ENCODE measurements around the gene ITPRID1. TPM values are rescaled to one million over a fixed set of nuclear protein-coding genes. Genes with fewer than 3 reads are reported as not detected.

ITPRID1 gene
- total RNA-seq, 4 donors from 2014 or later: 0.49 TPM; not detected in 3

DNA sequence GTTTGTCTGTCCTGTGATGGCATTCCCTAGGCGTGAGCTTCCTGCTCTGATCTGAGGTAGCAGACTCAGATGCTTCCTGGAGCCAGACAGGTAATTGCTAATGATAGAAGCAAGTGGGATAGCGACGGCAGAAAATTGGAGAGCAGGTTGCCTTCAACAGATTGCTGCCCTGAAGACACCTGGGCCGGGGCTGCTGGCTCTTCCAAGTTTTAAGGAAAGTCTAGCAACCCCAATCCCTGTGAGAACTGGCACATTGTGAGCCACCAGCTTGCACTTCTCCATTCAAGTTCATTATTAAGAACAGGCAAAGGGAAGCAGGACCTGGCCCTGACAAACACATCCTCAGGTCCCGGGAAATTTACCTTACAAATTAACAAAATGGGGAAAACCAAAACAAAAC lies 50.8 kb downstream of the ITPRID1 start:
- H3K9me3 ChIP-seq: no peaks in the 10 kb centered on the region
- ATAC-seq: no peak
- no peaks in the 10 kb centered on the region for H3K4me1 ChIP-seq
- H3K27me3 ChIP-seq: no peaks in the 10 kb centered on the region
- TF ChIP-seq, protein P1, sequence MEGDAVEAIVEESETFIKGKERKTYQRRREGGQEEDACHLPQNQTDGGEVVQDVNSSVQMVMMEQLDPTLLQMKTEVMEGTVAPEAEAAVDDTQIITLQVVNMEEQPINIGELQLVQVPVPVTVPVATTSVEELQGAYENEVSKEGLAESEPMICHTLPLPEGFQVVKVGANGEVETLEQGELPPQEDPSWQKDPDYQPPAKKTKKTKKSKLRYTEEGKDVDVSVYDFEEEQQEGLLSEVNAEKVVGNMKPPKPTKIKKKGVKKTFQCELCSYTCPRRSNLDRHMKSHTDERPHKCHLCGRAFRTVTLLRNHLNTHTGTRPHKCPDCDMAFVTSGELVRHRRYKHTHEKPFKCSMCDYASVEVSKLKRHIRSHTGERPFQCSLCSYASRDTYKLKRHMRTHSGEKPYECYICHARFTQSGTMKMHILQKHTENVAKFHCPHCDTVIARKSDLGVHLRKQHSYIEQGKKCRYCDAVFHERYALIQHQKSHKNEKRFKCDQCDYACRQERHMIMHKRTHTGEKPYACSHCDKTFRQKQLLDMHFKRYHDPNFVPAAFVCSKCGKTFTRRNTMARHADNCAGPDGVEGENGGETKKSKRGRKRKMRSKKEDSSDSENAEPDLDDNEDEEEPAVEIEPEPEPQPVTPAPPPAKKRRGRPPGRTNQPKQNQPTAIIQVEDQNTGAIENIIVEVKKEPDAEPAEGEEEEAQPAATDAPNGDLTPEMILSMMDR (IDR thresholded peaks at IDR 0.05): no peak
- TF ChIP-seq POLR2A (IDR thresholded peaks at IDR 0.05) (no peak), EP300 (IDR thresholded peaks at IDR 0.05) (no peak)
- 67 to 73% methylated on average over 1 to 4 of the region's 5 CpGs for WGBS, 2 donors (ENCODE audit: low coverage in 1 of 2)
- no peaks in the 10 kb centered on the region for H3K36me3 ChIP-seq
- H3K27ac ChIP-seq: no peak overlapping the region
- H3K4me3 ChIP-seq: no peak overlapping the region

DNA sequence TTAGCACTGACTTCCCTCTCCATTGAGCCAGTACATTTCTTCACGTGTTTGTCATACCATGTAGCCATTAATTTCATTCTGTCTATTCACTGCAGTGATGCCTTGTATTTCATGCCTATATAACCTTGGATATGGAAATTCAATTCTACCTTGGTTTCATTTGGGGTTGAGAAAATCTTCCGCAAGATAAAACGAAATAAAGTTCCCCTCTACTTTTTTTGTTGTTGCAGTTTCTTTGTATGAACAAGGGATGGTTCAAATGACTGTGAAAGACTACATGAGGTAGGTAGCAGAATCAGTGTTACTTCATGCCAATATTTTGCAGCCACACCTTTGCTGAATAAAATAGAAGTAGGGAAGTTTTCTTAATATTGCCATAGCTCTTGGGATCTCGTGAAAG lies 55.6 kb downstream of the ITPRID1 start:
- Histone ChIP-seq H3K36me3 (no peaks in the 10 kb centered on the region), H3K27ac (no peak overlapping the region), H3K4me1 (no peaks in the 10 kb centered on the region), H3K27me3 (peaks cover 4% of the 10 kb centered on the region), H3K9me3 (no peaks in the 10 kb centered on the region), H3K4me3 (no peak overlapping the region)
- no peak for ATAC-seq
- 67 to 95% methylated on average over 4 of the region's 4 CpGs for WGBS, 2 donors (ENCODE audit: low coverage in 1 of 2)
- no peak for TF ChIP-seq EP300 (IDR thresholded peaks at IDR 0.05)
- TF ChIP-seq POLR2AphosphoS5 (IDR thresholded peaks at IDR 0.05): no peak
- no peak for TF ChIP-seq POLR2A (IDR thresholded peaks at IDR 0.05)
- TF ChIP-seq, protein P1 (IDR thresholded peaks at IDR 0.05): no peak

DNA sequence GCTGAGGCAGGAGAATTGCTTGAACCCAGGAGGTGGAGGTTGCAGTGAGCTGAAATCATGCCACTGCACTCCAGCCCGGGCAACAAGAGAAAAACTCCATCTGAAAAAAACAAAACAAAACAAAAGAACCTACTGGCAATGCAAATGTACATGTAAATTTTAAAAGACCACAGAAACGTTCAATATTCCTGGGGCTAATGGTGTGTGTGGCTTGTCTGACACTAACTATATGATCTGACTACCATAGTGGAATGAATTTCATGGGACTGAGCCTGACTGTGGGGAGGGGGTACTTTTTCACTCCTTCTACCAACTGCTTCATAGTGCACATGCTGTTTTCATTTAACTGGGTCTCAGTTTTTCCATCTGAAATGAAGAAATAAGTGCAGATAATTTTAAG lies 69.6 kb downstream of the ITPRID1 start:
- no peak overlapping the region for H3K27ac ChIP-seq
- no peaks in the 10 kb centered on the region for H3K36me3 ChIP-seq
- H3K27me3 ChIP-seq: no peaks in the 10 kb centered on the region
- H3K4me1 ChIP-seq: no peaks in the 10 kb centered on the region
- no peak overlapping the region for H3K4me3 ChIP-seq
- TF ChIP-seq EP300 (IDR thresholded peaks at IDR 0.05) (no peak), POLR2A (IDR thresholded peaks at IDR 0.05) (no peak), POLR2AphosphoS5 (IDR thresholded peaks at IDR 0.05) (no peak)
- TF ChIP-seq, protein P1 (IDR thresholded peaks at IDR 0.05): no peak
- H3K9me3 ChIP-seq: no peaks in the 10 kb centered on the region
- no peak for ATAC-seq
- WGBS, 2 donors (ENCODE audit: low coverage in 1 of 2): 50 to 72% methylated on average over 2 of the region's 2 CpGs

DNA sequence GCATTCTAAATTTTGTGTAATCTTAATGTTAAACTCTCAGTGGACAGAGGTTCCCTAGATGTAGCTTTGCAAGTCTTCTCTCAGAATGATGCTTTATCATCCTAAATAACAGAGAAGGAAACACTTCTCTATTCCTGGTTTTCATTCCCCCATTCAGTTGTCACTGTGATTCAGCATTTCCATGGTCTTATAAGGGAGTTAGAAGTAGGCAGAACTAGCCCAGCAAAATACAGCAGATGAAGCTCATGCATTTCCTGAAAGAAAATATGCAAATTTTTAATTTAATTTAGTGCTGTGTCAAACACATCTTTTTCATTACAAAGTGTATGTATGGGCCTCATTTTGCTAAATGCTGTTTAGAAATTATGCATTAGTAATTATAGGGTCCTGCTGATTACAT lies 70.1 kb downstream of the ITPRID1 start:
- Histone ChIP-seq H3K9me3 (no peaks in the 10 kb centered on the region), H3K27me3 (no peaks in the 10 kb centered on the region), H3K36me3 (no peaks in the 10 kb centered on the region), H3K4me3 (no peak overlapping the region), H3K27ac (no peak overlapping the region), H3K4me1 (no peaks in the 10 kb centered on the region)
- no peak for TF ChIP-seq POLR2AphosphoS5 (IDR thresholded peaks at IDR 0.05)
- TF ChIP-seq POLR2A (IDR thresholded peaks at IDR 0.05): no peak
- TF ChIP-seq, protein P1 (IDR thresholded peaks at IDR 0.05): no peak
- TF ChIP-seq EP300 (IDR thresholded peaks at IDR 0.05): no peak
- ATAC-seq: no peak

DNA sequence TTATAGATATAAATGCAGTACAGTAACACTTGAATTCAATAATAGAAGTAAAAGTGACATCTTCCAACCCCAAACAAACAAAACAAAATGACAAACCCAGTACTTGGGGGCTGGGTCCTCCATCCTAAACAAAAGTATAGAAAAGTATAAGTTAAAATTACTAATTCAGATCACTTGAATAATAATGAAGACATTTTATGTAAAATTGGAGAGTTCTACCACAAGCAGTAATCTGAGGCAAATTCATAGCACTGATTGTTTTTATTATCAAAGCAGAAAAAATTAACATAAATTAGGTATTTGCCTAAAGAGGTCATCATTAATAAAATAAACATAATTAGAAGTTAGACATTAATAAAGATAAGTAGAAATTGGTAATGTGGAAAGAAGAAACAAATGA lies 81.5 kb downstream of the ITPRID1 start:
- TF ChIP-seq POLR2A (IDR thresholded peaks at IDR 0.05) (no peak), EP300 (IDR thresholded peaks at IDR 0.05) (no peak), POLR2AphosphoS5 (IDR thresholded peaks at IDR 0.05) (no peak)
- TF ChIP-seq, protein P1 (IDR thresholded peaks at IDR 0.05): no peak
- Histone ChIP-seq H3K36me3 (no peaks in the 10 kb centered on the region), H3K4me1 (no peaks in the 10 kb centered on the region), H3K27ac (no peak overlapping the region), H3K27me3 (no peaks in the 10 kb centered on the region), H3K4me3 (no peak overlapping the region), H3K9me3 (peaks cover 0 to 11% (median 0%) of the 10 kb centered on the region in 3 donors)
- no peak for ATAC-seq

Data from gastroesophageal sphincter (tissue), 4 donors.